ENCODE results near the gene ZBTB32.

ZBTB32 gene

GRCh38 chr19:35753634-35754369 lies 49.4 kb downstream of the ZBTB32 start:
- no peak for DNase-seq

DNA sequence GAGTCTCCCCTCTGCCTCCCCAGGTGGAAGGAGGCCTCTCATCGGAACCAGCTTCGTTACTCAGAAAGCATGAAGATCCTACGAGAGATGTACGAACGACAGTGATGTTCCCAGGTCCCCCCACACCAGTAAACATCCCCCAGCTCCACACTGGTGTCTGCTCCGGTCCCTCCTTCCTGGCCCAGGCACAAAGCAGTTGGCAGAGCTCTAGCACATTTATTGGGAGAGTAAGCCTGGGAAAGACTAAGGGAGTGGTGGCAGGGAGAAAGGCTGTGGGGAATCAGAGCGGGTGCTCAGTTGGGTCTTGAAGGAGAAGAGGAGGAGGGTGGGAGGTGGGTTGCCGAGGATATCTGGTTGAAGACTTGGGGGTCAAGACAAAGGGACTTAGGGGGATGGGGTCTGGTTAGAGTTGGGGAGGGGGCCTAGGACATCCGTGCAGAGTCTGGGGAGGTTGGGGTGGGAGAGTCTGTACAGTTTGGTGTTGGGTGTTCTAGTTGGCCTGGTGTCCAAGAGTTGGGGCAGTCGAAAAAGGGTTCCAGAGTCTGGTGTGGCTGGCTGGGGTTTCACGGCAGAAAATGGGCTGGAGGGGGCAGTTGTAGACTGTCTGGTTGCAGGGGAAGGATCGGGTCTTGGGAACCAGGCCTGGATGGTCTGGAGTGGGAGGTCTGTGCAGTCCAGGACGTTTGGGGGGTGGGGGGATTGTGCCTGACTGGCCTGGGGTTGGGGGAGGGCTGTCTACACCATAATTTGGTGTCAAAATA lies 50.2 kb downstream of the ZBTB32 start:
- no peak for DNase-seq

GRCh38 chr19:35755131-35755549 lies 50.8 kb downstream of the ZBTB32 start:
- no peak for DNase-seq

GRCh38 chr19:35755550-35756376 lies 51.4 kb downstream of the ZBTB32 start:
- no peak for DNase-seq

DNA sequence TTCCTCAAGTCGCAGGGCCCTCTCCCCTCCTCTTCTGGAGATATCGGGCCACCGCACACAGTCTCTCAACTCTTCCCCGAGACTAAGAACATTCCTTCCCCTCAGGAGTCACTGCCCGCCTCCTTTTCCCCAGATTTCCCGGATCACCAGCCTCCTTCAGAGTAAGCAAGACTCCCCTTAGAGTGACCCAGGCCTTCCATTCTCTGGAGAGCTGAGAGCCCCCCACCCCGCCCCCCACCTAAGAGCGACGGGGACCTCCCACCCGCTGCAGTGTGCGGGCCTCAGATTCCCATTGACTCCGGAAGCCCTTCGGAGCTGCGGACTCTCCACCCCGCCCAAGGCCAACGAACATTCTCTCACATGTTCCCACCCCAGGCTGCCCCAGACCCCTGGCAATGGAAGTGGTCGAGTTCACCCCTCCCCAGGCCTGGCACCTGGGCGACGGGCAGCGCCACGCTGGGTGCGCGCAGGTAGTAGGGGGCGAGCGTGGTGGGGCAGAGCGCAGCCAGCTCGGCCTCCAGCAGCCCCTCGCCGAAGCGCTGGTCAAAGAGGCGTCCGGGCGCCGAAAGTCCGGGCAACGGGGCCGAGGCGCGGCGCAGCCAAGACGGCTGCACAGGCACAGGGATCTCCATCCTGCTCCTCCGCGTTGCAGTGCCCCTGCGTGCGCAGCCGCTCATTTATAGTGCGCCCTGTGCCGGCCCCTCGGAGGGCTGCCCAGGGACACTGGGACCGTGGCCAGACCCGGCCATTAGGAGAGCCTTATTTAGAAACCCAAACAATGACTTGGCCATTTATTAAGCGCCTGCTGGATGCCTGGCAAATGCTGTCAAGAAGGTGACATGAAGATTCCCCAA lies 52.2 kb downstream of the ZBTB32 start, which contains the start of gene HSPB6:
TSS of gene HSPB6 (minus strand) at position 653 of the 854 bp plus-strand sequence. CDS start at position 632, 21 bp downstream.
- DNase-seq, result peak; percentile 42

DNA sequence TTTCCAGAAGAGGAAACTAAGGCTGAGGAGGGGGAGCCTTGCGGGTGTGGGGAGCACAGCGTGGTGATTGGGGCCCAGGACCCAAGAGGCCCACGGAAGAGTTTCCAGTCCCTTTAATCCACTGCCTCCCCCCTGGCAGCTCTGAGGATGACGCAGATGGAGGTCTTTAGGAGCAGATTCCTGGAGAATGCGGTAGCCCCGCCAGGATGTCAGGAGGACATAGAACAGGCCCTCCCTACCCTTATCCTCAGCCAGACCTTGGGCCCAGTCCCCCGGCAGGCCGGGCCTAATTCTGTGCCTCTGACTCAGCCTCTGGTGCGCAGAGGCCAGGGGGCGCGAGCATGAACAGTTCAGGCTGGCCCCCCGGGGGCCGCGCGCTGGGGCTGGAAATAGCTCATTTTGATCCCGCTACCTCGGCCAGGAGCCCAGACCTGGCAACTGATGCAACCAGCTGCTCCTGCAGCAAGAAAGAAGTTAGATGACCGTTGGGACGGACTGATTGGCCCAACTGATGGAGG lies 52.9 kb downstream of the ZBTB32 start:
- DNase-seq, result peak; percentile 42

DNA sequence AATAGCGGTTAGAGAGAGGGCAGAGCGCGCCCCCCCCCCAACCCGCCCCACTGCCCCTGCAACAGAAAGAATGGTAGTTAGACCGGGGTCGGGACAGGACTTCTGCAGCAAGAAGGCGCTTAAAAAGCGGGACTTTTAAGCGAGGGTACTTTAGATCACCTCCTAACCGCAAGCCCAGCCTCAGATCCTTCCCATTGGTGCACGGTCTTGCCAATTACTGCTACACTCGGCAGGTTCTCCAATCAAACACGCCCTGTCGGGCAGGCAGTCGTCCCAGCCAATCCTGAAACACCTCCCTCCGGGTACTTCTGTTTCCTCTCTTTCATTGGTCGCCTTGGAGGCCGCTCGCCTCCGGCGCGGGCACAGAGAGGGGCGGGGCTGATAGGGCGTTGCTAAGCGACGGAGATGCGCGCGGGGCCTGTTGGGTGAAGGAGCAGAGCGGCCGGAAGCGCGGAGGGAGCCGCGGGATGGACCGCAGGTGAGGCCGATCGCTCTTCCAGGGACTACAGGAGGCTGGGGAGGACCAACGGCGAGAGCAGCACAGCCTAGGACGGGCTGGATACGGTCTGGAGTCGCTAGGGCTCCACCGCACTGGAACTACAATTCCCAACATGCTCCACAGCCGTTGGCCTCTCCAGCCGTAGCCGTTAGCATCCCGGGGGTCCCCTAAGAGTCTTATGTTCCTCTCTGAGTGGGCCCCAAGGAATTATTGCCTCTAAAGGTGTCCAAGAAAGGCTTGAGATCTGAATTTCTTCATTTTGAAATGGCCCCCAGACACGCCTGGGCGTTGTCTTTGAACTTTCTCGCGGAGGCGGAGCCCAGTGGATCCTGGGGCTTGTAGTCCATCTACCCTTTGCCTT lies 53.6 kb downstream of the ZBTB32 start, which contains the start of gene PROSER3:
TSS of gene PROSER3 (plus strand) at position 428 of the 860 bp plus-strand sequence. CDS start at position 468, 40 bp downstream.
- DNase-seq, result peak; percentile 99

- DNase-seq, result no peak
Measured at GRCh38 chr19:35759697-35760096, 55.3 kb downstream of the ZBTB32 start.

GRCh38 chr19:35760711-35761349 lies 56.5 kb downstream of the ZBTB32 start:
- no peak for DNase-seq

- no peak for DNase-seq
Measured at GRCh38 chr19:35764432-35765315, 60.3 kb downstream of the ZBTB32 start.
